Motor neuron (in vitro differentiated cells): ENCODE data around the gene SCAMP4. TPM values are rescaled to one million over a fixed set of nuclear protein-coding genes. Genes with fewer than 3 reads are reported as not detected.

Experiments
- ATAC-seq, 8 experiments: fragments of 200-7000 bp; cut with Tn5 transposase; replicated peaks in 6 of 8; 2 replicates each; pipeline ENCODE4 v1.8.0; 2021; ENCODE audit warnings: mild to moderate bottlenecking in 8 of 8, moderate library complexity in 8 of 8
- H3K27ac ChIP-seq, 2 donors: fragments of 250-450 bp; sonication (Bioruptor Pico); 2 replicates each; pipeline ENCODE4 v1.9.0; 2021; ENCODE audit warnings: antibody characterized with exemption in 2 of 2, mild to moderate bottlenecking in 2 of 2, moderate library complexity in 1 of 2
- H3K4me1 ChIP-seq, 2 donors: fragments of 250-450 bp; sonication (Bioruptor Pico); replicated peaks in 1 of 2; 2 replicates each; pipeline ENCODE4 v1.6.1; 2021; ENCODE audit warnings: antibody characterized with exemption in 2 of 2, mild to moderate bottlenecking in 2 of 2, moderate library complexity in 1 of 2
- H3K4me3 ChIP-seq, 5 donors: fragments of 250-450 bp; sonication (Bioruptor Pico); 2 replicates each; pipeline ENCODE4 v1.9.0; 2021; ENCODE audit warnings: antibody characterized with exemption in 5 of 5, mild to moderate bottlenecking in 5 of 5, moderate library complexity in 4 of 5
- WGBS, 10 experiments: fragments of 450-650 bp; shearing (Covaris generic); methylation state at CpG; one replicate each; pipeline ENCODE4 v1.0.0; 2022; 5-methylcytosine and 5-hydroxymethylcytosine counted together
- in situ Hi-C, 9 experiments: fragments of 400-800 bp; cut with MboI; loops; one replicate each; pipeline ENCODE4 v1.15.0; 2021; ENCODE audit warnings: low sequenced_read_pairs in 9 of 9, low pct_unique_long_range_greater_than_20kb in 2 of 9; ENCODE audit not compliant: unreplicated experiment in 9 of 9
- total RNA-seq, 8 experiments: library from RNA; unstranded; fragments of 300-600 nt; gene quantifications; 2 replicates each; pipeline versions ENCODE4 v1.2.3 to v1.2.4, GENCODE V29; 2022

The SCAMP4 gene
- total RNA-seq, 8 experiments from 2014 or later: 8.4 to 47.8 (median 24.1) TPM

- H3K4me1 ChIP-seq: no peaks in the 10 kb centered on the region
- ATAC-seq: peak in 2 of 8 experiments; percentile 5
- 90 to 100% methylated on average over 1 to 2 of the region's 23 CpGs; no CpG with 5 or more reads in 8 of the 10 experiments for WGBS, 10 experiments
- in situ Hi-C loops: no loop called here
- H3K27ac ChIP-seq: no peak overlapping the region
- H3K4me3 ChIP-seq: no peak overlapping the region
Observed at GRCh38 chr19:1913781-1914577, 8.8 kb downstream of the SCAMP4 start.

GRCh38 chr19:1914826-1915341 is 9.7 kb downstream of the SCAMP4 start:
- WGBS, 10 experiments: 98 to 100% methylated on average over 2 to 8 of the region's 23 CpGs; no CpG with 5 or more reads in 8 of the 10 experiments
- ATAC-seq: no peak

DNA sequence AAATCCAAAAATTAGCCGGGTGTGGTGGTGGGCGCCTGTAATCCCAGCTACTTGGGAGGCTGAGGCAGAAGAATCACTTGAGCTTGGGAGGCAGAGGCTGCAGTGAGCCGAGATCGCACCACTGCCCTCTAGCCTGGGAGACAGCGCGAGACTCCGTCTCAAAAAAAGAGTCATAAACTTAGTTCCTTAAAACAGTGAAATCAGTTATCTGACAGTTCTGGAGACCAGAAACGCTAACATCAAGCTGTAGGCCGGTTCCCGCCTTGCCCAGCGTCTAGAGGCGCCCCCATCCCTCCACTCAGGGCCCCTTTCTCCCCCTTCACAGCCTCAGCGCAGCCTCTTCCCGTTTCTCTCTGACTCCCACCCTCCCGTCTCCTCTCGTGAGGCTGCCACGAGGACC is 11.9 kb downstream of the SCAMP4 start:
- in situ Hi-C loops: no loop called here
- ATAC-seq: no peak
- no peak overlapping the region for H3K4me3 ChIP-seq
- H3K4me1 ChIP-seq: no peaks in the 10 kb centered on the region
- 90 to 94% methylated on average over 2 to 5 of the region's 17 CpGs; no CpG with 5 or more reads in 8 of the 10 experiments for WGBS, 10 experiments
- no peak overlapping the region for H3K27ac ChIP-seq

More at GRCh38 chr19:1914826-1915341, 9.7 kb downstream of the SCAMP4 start:
- no peak overlapping the region for H3K4me3 ChIP-seq
- no peaks in the 10 kb centered on the region for H3K4me1 ChIP-seq
- in situ Hi-C loops: no loop called here
- no peak overlapping the region for H3K27ac ChIP-seq

- Histone ChIP-seq H3K27ac (no peak overlapping the region), H3K4me3 (no peak overlapping the region), H3K4me1 (no peaks in the 10 kb centered on the region)
- peak in 1 of 8 experiments; percentile 4 for ATAC-seq
- 30 to 100% (median 92%) methylated on average over 2 to 5 of the region's 25 CpGs; no CpG with 5 or more reads in 7 of the 10 experiments for WGBS, 10 experiments
- in situ Hi-C loops: no loop called here
Observed at GRCh38 chr19:1917926-1918325, 12.7 kb downstream of the SCAMP4 start.

DNA sequence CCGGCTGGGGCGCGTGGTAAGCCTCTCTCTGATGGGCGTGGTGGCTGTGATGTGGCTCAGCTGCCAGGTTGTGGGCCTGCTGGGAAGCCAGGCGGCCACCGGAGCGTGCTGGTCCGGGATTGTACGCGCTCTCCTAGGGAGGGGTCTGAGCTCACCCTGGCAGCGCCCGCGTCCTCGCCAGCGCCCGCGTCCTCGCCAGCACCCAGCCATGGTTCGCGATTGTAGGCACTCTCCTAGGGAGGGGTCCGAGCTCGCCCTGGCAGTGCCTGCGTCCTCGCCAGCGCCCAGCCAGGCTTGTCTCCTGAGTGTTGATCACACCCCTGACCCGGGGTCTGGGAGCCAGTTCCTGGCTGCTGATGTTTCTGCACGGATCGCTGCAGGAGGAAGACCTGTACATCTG is 13.8 kb downstream of the SCAMP4 start:
- 0 to 100% (median 98%) methylated on average over 1 to 14 of the region's 28 CpGs; no CpG with 5 or more reads in 3 of the 10 experiments for WGBS, 10 experiments
- Histone ChIP-seq H3K4me3 (no peak overlapping the region), H3K4me1 (no peaks in the 10 kb centered on the region), H3K27ac (no peak overlapping the region)
- peak in 1 of 8 experiments; percentile 5 for ATAC-seq
- in situ Hi-C loops: no loop called here

DNA sequence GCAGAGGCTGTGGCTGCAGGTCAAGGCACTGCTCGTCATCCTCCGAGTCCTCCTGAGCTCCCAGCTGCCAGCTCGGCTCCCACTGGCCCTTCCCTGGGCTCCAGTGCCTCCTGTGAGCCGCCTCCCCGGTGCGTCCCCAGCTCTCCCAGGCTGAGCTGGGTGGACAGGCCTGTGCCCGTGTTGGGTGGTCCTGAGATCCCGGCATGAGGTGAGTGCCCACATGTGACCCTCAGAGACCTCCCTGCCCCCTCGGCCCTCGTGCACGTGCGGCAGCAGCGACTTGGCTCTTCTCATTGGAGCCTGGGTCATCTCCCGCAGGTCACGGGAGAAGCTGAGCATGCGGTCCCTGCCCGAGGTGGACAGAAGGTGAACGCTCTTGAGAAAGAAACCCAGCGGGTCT is 15.4 kb downstream of the SCAMP4 start:
- in situ Hi-C loops: no loop called here
- no peak overlapping the region for H3K4me3 ChIP-seq
- H3K27ac ChIP-seq: no peak overlapping the region
- no peaks in the 10 kb centered on the region for H3K4me1 ChIP-seq
- WGBS, 10 experiments: 83 to 100% (median 95%) methylated on average over 1 to 3 of the region's 19 CpGs; no CpG with 5 or more reads in 6 of the 10 experiments
- peak in 1 of 8 experiments; percentile 9 for ATAC-seq

GRCh38 chr19:1921326-1921725 is 16.1 kb downstream of the SCAMP4 start:
- WGBS, 10 experiments: 93 to 100% (median 100%) methylated on average over 1 to 12 of the region's 19 CpGs; no CpG with 5 or more reads in 3 of the 10 experiments
- H3K27ac ChIP-seq: no peak overlapping the region
- ATAC-seq: no peak
- no peak overlapping the region for H3K4me3 ChIP-seq
- in situ Hi-C loops: no loop called here
- no peaks in the 10 kb centered on the region for H3K4me1 ChIP-seq

DNA sequence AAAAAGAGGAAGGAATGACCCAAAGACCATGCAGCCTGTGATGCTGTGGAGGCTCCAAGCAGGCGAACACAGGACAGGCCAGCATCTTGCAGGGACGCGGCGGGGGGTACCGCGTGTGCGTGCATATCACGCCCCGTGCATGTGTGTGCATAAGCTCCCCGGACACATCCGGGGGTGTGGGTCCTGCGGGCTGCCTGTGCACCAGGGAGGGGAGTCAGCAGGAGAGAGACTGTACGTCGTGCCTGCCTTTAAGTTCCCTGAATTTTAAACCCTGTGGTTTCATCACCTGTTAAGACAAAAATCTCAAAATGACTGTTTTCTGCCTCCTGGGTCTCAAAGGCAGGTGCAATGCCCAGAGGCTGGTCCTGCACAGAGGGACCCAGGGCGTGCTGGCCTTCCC is 16.6 kb downstream of the SCAMP4 start:
- no peak for ATAC-seq
- no peaks in the 10 kb centered on the region for H3K4me1 ChIP-seq
- in situ Hi-C loops: no loop called here
- no peak overlapping the region for H3K27ac ChIP-seq
- WGBS, 10 experiments: 87 to 100% (median 100%) methylated on average over 2 to 9 of the region's 15 CpGs; no CpG with 5 or more reads in 1 of the 10 experiments
- H3K4me3 ChIP-seq: no peak overlapping the region

GRCh38 chr19:1922803-1923202 is 17.6 kb downstream of the SCAMP4 start:
- no peaks in the 10 kb centered on the region for H3K4me1 ChIP-seq
- ATAC-seq: no peak
- in situ Hi-C loops: no loop called here
- no peak overlapping the region for H3K27ac ChIP-seq
- no peak overlapping the region for H3K4me3 ChIP-seq
- 90 to 100% (median 99%) methylated on average over 1 to 13 of the region's 23 CpGs; no CpG with 5 or more reads in 2 of the 10 experiments for WGBS, 10 experiments

GRCh38 chr19:1923319-1923718 is 18.1 kb downstream of the SCAMP4 start:
- H3K4me1 ChIP-seq: no peaks in the 10 kb centered on the region
- in situ Hi-C loops: no loop called here
- no peak overlapping the region for H3K4me3 ChIP-seq
- no peak overlapping the region for H3K27ac ChIP-seq
- peak in 1 of 8 experiments; percentile 5 for ATAC-seq
- 92 to 94% methylated on average over 2 to 4 of the region's 8 CpGs; no CpG with 5 or more reads in 8 of the 10 experiments for WGBS, 10 experiments

DNA sequence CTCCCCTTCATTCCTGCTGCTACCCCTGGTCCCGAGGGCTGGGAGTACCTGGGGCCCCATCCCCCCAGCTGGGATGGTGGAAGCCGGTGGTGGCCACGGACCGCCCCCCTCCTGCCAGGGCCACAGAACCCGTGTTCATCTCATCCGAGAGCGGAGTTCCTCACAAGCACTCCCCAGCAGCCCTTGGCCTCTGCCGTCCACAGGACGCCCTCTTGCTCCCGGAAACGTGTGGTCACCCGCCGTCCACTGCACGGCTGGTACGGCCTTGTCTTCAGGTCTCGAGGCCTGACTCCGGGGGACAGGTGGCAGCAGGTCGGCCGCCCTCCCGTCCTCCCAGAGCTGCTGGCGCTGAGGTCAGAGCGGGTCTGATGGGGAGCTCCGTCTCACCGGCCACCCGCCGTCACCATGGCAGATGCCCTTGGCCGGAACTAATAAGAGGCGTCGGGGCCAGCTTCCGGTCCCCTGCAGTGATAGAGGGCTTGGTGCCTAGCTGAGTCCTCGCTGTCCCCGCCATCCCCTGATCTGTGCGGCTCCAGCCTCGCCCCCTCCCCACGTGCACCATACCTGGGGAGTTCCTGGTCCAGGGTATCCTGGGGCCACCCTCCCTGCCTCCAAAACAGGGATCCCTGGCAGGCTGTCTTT is 19.2 kb downstream of the SCAMP4 start:
- ATAC-seq: peak in 3 of 8 experiments; percentile 10 to 18 (median 11)
- in situ Hi-C loops: no loop called here
- no CpG with 5 or more reads among the region's 35 CpGs for WGBS, 10 experiments
- Histone ChIP-seq H3K4me3 (no peak overlapping the region), H3K27ac (no peak overlapping the region), H3K4me1 (no peaks in the 10 kb centered on the region)

- no CpG with 5 or more reads among the region's 16 CpGs for WGBS, 10 experiments
Observed at GRCh38 chr19:1925544-1925943, 20.3 kb downstream of the SCAMP4 start.

More at GRCh38 chr19:1925544-1925943, 20.3 kb downstream of the SCAMP4 start:
- Histone ChIP-seq H3K27ac (no peak overlapping the region), H3K4me3 (no peak overlapping the region), H3K4me1 (peaks cover 4% of the 10 kb centered on the region in 2 donors)
- in situ Hi-C loops: no loop called here
- ATAC-seq: no peak
